CD4-positive, alpha-beta T cell treated with Interleukin-15 for 4 hours (primary cell): ENCODE data around the gene TASP1.
"Not testable (repeated sequence)": the region's sequence is repeated elsewhere in the genome, so short reads cannot be mapped to it uniquely, and the experiment has no call there.

Source experiments
- DNase-seq: peaks from one replicate; pipeline ENCODE4 v3.0.0-alpha.2; 2020; ENCODE audit warnings: low spot score

TASP1 gene

GRCh38 chr20:13492001-13492481 lies 146.7 kb downstream of the TASP1 start:
- DNase-seq, result no peak

DNA sequence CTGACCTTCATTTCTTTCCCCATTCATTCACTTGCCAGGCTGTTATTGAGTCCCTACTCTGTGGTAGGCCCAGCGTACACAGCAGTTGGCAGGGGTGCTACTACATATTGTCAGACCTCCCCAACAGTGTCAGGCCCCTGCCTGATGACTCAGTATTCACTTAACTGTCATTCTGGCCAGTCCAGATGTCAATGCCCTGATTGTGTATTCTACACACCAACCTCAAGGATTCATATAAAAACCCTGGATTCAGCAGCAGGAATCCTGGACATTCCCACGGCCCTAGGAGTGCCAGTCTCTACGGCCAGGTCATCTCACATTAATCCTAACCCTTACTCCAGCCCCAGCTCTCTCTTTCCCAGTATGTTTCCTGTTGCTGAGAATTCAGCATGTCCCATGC lies 151.5 kb downstream of the TASP1 start:
- DNase-seq, result no peak

DNA sequence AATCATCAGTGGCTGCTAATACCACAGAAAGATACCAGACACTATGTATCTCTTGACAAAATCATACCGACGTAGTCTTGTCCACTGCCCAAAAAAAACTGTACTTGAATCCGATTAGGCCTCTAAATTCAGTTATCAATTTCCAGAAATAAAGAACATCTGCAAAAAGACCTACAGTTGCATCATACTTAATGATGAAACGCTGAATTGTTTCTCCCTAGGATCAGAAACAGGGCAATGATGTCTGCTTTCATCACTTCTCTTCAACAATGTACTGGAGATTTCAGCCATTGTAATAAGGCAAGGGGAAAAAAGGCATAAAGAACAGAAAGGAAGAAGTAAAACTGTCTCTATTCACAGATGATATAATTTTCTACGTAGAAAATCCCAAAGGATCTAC lies 152.0 kb downstream of the TASP1 start:
- no peak for DNase-seq

DNA sequence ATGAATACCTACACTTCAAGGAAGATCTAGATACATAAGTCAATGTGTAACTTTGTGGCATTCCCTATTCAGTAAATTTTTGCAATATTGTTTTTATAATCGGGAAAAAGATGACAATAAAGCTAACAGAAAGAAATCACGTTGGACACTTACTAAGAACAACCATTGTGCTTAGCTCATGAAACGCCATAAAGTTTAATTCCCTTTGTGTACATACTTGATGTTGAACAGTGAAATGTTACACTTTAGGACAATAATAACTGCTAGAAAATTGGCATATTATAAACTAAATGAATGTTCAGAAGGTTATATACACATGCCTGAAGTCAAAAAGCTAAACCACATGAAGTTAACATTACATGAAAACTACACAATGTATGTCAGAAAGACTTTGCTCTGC lies 153.2 kb downstream of the TASP1 start:
- no peak for DNase-seq

GRCh38 chr20:13485019-13485418 lies 153.7 kb downstream of the TASP1 start:
- DNase-seq, result not testable (repeated sequence)

DNA sequence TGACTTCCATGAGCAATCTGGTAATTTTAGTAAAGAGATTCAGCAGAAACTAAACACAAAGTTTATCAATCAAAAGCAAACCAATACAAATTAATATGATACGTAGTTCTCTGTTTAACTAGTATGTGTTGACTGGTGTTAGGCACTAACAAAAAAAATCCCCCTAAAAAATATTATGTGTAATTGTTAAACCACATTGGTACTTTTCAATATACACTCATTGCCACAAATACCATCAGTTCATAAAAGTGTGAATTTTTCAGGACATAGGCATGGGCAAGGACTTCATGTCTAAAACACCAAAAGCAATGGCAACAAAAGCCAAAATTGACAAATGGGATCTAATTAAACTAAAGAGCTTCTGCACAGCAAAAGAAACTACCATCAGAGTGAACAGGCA lies 155.3 kb downstream of the TASP1 start:
- not testable (repeated sequence) for DNase-seq

DNA sequence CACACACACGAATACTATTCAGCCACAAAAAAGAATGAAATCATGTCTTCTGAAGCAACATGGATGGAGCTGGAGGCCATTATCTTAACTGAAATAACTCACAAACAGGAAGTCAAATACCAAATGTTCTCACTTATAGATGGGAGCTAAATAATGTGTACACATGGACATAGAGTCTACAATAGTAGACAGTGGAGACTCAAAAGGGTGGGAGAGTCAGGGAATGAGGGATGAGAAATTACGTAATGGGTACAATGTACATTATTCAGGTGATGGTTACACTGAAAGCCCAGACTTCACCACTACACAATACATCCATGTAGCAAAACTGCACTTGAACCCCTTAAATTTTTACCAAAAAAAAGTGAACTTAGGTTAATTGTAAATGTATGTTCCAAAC lies 160.4 kb downstream of the TASP1 start:
- no peak for DNase-seq

DNA sequence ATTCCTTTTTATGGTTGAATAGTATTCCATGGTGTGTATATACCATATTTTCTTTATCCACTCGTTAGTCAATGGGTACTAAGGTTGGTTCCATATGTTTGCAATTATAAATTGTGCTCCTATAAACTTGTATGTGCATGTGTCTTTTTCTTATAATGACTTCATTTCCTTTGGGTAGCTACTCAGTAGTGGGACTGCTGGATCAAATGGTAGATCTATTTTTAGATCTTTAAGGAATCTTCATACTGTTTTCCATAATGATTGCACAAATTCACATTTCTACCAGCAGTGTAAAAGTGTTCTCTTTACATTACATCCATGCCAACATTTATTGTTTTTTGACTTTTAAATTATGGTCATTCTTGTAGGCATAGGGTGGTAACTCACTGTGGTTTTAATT lies 164.3 kb downstream of the TASP1 start:
- no peak for DNase-seq

DNA sequence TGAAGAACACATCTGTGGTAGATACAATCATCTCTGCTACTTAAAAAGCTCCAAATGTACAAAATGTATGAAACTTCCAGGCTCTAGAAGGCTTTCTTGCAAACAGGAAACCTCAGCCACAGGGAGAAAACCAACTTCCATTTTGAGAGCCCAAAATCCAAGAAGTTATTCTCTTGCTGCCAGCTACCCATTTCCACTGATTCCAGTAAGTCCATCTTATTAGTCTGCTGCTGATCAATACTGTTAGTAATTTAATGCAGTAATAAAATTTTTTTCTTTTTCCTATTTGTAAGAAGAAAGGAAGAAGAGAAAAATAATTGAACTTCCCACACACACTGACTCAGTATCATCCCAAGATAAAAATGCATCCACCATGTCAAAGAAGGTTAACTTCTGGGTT lies 169.5 kb downstream of the TASP1 start:
- no peak for DNase-seq

DNA sequence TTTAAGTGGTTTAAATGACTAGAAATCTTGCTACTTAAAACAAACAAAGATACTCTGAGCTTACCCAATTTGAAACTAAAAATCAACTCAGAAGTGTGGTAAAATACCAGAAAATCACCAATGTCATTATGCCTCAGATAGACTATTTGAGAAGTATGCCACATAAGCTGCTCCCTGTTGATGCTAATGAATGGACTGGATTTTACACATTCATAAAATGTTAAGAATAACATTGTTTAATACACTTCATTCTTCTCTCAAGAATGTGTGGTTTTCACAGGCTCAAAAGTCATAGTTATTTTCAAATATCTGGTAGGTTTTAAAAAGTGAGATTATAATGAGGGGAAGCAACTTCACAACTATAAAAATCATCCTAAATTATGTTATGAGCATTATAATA lies 170.6 kb downstream of the TASP1 start:
- no peak for DNase-seq

- no peak for DNase-seq
Measured at GRCh38 chr20:13464702-13465101, 174.0 kb downstream of the TASP1 start.

DNA sequence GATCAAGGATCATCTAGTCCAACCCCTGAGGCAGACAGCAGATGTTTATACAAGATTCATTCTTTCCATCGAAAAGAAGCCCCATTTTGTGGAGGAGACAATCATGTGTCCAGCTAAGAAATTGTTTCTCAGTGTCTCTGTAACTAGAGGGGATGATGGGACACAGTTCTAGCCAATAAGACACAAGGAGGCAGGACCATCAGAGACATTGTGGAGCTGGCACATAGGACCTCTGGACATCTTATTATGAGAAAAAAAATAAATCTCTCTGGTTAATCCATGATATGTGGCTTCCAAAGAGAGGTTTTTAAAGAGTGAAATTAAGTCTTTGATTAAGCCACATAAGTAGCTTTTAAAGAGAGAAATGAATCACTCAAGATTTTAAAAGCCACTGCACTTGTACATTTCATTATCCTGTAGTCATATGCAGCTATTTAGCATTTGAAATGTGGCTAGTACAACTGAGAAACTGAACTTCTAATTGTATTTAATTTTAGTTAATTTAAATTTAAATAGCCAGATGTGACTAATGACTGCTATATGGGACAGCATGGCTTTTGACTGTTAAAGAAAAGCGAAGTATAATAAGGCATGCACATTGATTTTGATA lies 176.8 kb downstream of the TASP1 start:
- no peak for DNase-seq

DNA sequence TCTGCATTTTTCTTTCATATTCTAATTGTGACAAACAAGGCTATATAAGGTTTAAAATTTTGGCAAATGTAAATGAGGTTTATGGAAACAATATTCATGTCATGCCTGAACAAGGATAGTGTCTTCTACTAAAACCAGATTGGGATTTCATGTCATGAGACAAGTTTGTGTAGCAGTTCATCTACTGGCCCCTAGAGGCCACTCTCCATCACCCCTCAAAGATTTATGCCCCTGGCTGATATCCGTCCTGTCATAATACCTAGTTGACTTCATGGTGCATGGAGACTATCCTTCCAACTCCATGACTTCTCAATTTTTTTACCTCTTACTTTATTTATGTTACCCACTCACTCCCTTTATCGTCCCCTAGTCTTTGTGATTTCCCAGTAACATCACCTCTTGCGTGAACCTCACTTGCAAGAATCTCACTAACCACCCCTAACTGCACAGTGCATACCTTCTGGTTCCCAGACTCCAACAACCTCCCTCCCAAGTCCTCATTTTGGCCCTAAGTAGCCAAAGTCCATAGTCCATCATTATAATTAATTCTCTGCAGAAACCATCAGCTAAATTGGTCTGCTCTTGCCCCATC lies 179.8 kb downstream of the TASP1 start:
- peak; percentile 2 for DNase-seq

- DNase-seq, result no peak
Measured at GRCh38 chr20:13457487-13457886, 181.2 kb downstream of the TASP1 start.

DNA sequence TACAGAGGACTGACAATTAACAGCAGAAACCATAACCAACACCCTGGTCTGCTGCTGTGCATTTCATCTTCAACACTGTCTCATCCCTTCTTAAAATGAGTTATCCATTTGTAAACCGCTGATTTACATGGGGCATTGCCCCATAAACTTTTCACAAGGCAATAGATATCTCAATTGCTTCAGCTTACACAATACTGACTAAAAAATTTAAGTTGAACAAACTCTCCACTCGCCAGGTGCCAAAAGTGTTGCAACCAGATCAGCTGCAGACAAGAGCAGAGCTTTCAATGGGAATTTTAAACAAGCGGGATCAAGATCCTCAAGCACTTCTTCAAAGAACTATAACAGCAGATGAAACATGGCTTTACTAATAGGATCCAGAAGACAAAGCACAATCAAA lies 183.0 kb downstream of the TASP1 start:
- DNase-seq, result no peak

DNA sequence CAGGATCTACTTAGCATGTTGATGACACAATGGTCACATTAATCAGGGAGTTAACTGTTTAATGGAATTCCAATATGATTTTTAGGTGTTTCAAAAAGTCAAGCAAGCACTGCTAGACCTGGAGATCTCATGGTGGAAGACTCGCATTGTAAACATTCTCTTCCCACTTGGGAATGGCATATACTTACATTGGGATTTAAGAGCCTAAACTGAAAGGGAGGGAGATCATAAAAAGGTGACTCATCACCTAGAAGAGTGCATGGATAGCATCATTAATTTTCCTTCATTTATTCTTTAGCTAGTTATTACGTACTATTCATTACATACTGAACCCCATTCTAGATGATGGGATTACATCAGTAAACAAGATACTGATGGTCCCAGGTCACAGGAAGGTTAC lies 185.4 kb downstream of the TASP1 start:
- no peak for DNase-seq

GRCh38 chr20:13452470-13453124 lies 186.1 kb downstream of the TASP1 start:
- no peak for DNase-seq

DNA sequence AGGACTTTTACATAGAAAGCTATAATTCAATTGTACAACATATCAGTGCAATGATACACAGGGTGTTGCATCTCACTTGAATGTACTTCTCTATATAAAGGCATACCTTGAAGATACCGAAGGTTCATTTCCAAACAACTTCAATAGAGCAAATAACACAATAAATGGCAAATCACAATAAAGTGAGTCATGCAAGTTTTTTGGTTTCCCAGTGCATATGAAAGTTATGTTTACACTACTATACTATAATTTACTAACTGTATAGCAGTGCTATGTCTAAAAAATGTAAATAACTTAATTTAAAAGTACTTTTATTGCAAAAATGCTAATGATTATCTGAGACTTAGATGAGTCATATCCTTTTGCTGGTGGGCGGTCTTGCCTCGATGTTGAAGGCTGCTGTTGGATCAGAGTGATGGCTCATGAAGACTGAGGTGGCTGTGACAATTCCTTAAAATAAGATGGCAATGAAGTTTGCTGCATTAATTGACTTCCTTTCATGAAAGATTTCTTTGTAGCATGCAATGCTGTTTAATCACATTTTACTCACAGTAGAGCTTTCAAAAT lies 188.8 kb downstream of the TASP1 start:
- no peak for DNase-seq

GRCh38 chr20:13447385-13448180 lies 191.1 kb downstream of the TASP1 start:
- no peak for DNase-seq

- DNase-seq, result no peak
Measured at GRCh38 chr20:13443690-13444089, 195.0 kb downstream of the TASP1 start.

DNA sequence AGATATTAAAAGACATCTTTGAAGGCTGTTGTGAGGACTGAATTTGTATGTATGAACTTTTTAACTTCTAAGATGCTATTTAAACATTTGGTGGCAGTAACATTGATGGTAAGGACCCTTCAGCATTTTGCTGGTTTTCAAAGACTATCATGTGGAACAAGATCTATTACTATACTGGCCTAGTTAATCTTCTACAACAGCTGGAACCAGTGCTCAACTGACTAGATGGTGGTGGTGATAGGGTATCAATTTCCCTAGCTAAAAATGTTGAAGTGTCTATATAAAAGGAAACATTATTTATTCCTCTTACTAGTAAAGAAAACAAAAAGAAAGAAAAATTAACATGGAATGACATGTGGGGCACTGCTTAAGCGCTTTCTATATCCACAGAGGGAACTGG lies 195.7 kb downstream of the TASP1 start:
- DNase-seq, result no peak

- no peak for DNase-seq
Measured at GRCh38 chr20:13441388-13441787, 197.3 kb downstream of the TASP1 start.

GRCh38 chr20:13436530-13436929 lies 202.2 kb downstream of the TASP1 start:
- DNase-seq, result no peak
